ENCODE data around the gene EYA4.

Gene EYA4

GRCh38 chr6:133456944-133457343 is 215.8 kb downstream of the EYA4 start:
- TF ChIP-seq CTCF (IDR thresholded peaks at IDR 0.05; ENCODE audit: low read depth, low read length), result no peak
- H3K9me3 ChIP-seq, result no peaks in the 10 kb centered on the region
- H3K36me3 ChIP-seq, result peaks cover 3% of the 10 kb centered on the region
- no peaks in the 10 kb centered on the region for H3K27me3 ChIP-seq
- H3K4me3 ChIP-seq (ENCODE audit: low read depth, low read length), result no peak overlapping the region
- DNase-seq, result no peak
- H3K4me1 ChIP-seq, result no peaks in the 10 kb centered on the region; the same call in 1 of the 2 replicates

GRCh38 chr6:133460101-133460500 is 218.9 kb downstream of the EYA4 start:
- no peak overlapping the region for H3K4me3 ChIP-seq (ENCODE audit: low read depth, low read length)
- no peak for TF ChIP-seq CTCF (IDR thresholded peaks at IDR 0.05; ENCODE audit: low read depth, low read length)
- H3K9me3 ChIP-seq, result no peaks in the 10 kb centered on the region
- no peaks in the 10 kb centered on the region for H3K27me3 ChIP-seq
- H3K36me3 ChIP-seq, result peaks cover 22% of the 10 kb centered on the region
- DNase-seq, result no peak
- H3K4me1 ChIP-seq, result no peaks in the 10 kb centered on the region

GRCh38 chr6:133463790-133464189 is 222.6 kb downstream of the EYA4 start:
- H3K9me3 ChIP-seq, result no peaks in the 10 kb centered on the region
- no peak for TF ChIP-seq CTCF (IDR thresholded peaks at IDR 0.05; ENCODE audit: low read depth, low read length)
- no peak for DNase-seq
- no peak overlapping the region for H3K4me3 ChIP-seq (ENCODE audit: low read depth, low read length)
- H3K4me1 ChIP-seq, result no peaks in the 10 kb centered on the region
- peaks cover 36% of the 10 kb centered on the region for H3K36me3 ChIP-seq
- H3K27me3 ChIP-seq, result no peaks in the 10 kb centered on the region

GRCh38 chr6:133466680-133467079 is 225.5 kb downstream of the EYA4 start:
- DNase-seq, result no peak
- no peak overlapping the region for H3K4me3 ChIP-seq (ENCODE audit: low read depth, low read length)
- H3K27me3 ChIP-seq, result no peaks in the 10 kb centered on the region
- H3K9me3 ChIP-seq, result no peaks in the 10 kb centered on the region
- no peaks in the 10 kb centered on the region for H3K4me1 ChIP-seq
- TF ChIP-seq CTCF (IDR thresholded peaks at IDR 0.05; ENCODE audit: low read depth, low read length), result no peak
- peaks cover 46% of the 10 kb centered on the region for H3K36me3 ChIP-seq

GRCh38 chr6:133467231-133467981 is 226.2 kb downstream of the EYA4 start:
- Histone ChIP-seq H3K4me3 (ENCODE audit: low read depth, low read length) (no peak overlapping the region), H3K27me3 (no peaks in the 10 kb centered on the region), H3K9me3 (no peaks in the 10 kb centered on the region), H3K36me3 (peaks cover 42% of the 10 kb centered on the region), H3K4me1 (no peaks in the 10 kb centered on the region)
- no peak for DNase-seq
- no peak for TF ChIP-seq CTCF (IDR thresholded peaks at IDR 0.05; ENCODE audit: low read depth, low read length)

GRCh38 chr6:133467982-133468380 is 226.8 kb downstream of the EYA4 start:
- TF ChIP-seq CTCF (IDR thresholded peaks at IDR 0.05; ENCODE audit: low read depth, low read length), result no peak
- DNase-seq, result no peak
- H3K9me3 ChIP-seq, result no peaks in the 10 kb centered on the region

More at GRCh38 chr6:133467982-133468380, 226.8 kb downstream of the EYA4 start:
- Histone ChIP-seq H3K4me3 (ENCODE audit: low read depth, low read length) (no peak overlapping the region), H3K36me3 (peaks cover 36% of the 10 kb centered on the region), H3K4me1 (no peaks in the 10 kb centered on the region), H3K27me3 (no peaks in the 10 kb centered on the region)
